Erythroblast (primary cell): ENCODE data around the gene ABCA1.

ENCODE experiments used
- GATA1 ChIP-seq: IDR thresholded peaks from 2 replicates; pipeline ENCODE4 v1.6.1; 2011; ENCODE audit warnings: low read depth, mild to moderate bottlenecking, control low read depth, low read length, moderate library complexity
- POLR2A ChIP-seq: IDR thresholded peaks from 2 replicates; pipeline ENCODE4 v1.6.1; 2011; ENCODE audit warnings: mild to moderate bottlenecking, low read length

- TF ChIP-seq POLR2A (no peak), GATA1 (no peak)
These were observed 152.4 kb downstream of the ABCA1 start for GRCh38 chr9:104775574-104775936.
